Measurements from ENCODE around the gene IFNE. TPM values are rescaled to one million over a fixed set of nuclear protein-coding genes. Genes with fewer than 3 reads are reported as not detected.
A peak's percentile ranks its signal among the peaks of the same experiment; 100 is the strongest.

The IFNE gene
- total and polyA plus RNA-seq, 2 donors (not counting 1 experiment from before 2014, with no cell fraction given): 0.15 to 6.6 TPM

GRCh38 chr9:21481470-21482056 is 550 bp downstream of the IFNE start:
- no peak overlapping the region for H3K9ac ChIP-seq (ENCODE audit: insufficient read depth, low read length)
- no peak for DNase-seq (ENCODE audit: low read depth in 2 of 2)
- H3K4me2 ChIP-seq (ENCODE audit: extremely low read depth, insufficient read depth, low read length): no peak overlapping the region
- H3K27ac ChIP-seq (ENCODE audit: insufficient read depth, low read length): no peak overlapping the region
- no peaks in the 10 kb centered on the region for H3K4me1 ChIP-seq (ENCODE audit: control insufficient read depth, extremely low read depth, insufficient read depth, low read length)
- no peaks in the 10 kb centered on the region for H3K79me2 ChIP-seq (ENCODE audit: control insufficient read depth, insufficient read depth, low read length)
- peaks cover 1% of the 10 kb centered on the region for H3K36me3 ChIP-seq (ENCODE audit: control insufficient read depth, insufficient read depth, low read length)
- H4K20me1 ChIP-seq (ENCODE audit: control insufficient read depth, extremely low read depth, insufficient read depth, low read length): no peaks in the 10 kb centered on the region
- H3K27me3 ChIP-seq (ENCODE audit: control insufficient read depth, insufficient read depth, low read length): no peaks in the 10 kb centered on the region
- no peaks in the 10 kb centered on the region for H3K9me3 ChIP-seq (ENCODE audit: control insufficient read depth, insufficient read depth, low read depth, low read length)
- no peak for TF ChIP-seq CTCF (conservative IDR thresholded peaks at IDR 0.05 in 1 of 2, IDR thresholded peaks at IDR 0.05 in 1 of 2; ENCODE audit: low read depth in 1 of 2, low read length in 2 of 2)
- TF ChIP-seq EZH2 (IDR thresholded peaks at IDR 0.05; ENCODE audit: low read length, missing control alignments): no peak
- no peak overlapping the region for H2AFZ ChIP-seq (ENCODE audit: low read length)
- no peak overlapping the region for H3K4me3 ChIP-seq (replicated peaks in 1 of 4; ENCODE audit: control extremely low read depth in 1 of 4, insufficient read depth in 1 of 4, low read depth in 3 of 4, low read length in 4 of 4)

GRCh38 chr9:21479152-21479702 is 2.9 kb downstream of the IFNE start:
- TF ChIP-seq CTCF (conservative IDR thresholded peaks at IDR 0.05 in 1 of 2, IDR thresholded peaks at IDR 0.05 in 1 of 2; ENCODE audit: low read depth in 1 of 2, low read length in 2 of 2): no peak
- Histone ChIP-seq H3K36me3 (ENCODE audit: control insufficient read depth, insufficient read depth, low read length) (peaks cover 1% of the 10 kb centered on the region), H3K79me2 (ENCODE audit: control insufficient read depth, insufficient read depth, low read length) (no peaks in the 10 kb centered on the region), H3K4me2 (ENCODE audit: extremely low read depth, insufficient read depth, low read length) (no peak overlapping the region), H3K27me3 (ENCODE audit: control insufficient read depth, insufficient read depth, low read length) (no peaks in the 10 kb centered on the region), H3K4me3 (replicated peaks in 1 of 4; ENCODE audit: control extremely low read depth in 1 of 4, insufficient read depth in 1 of 4, low read depth in 3 of 4, low read length in 4 of 4) (no peak overlapping the region), H3K27ac (ENCODE audit: insufficient read depth, low read length) (no peak overlapping the region), H3K9me3 (ENCODE audit: control insufficient read depth, insufficient read depth, low read depth, low read length) (no peaks in the 10 kb centered on the region), H4K20me1 (ENCODE audit: control insufficient read depth, extremely low read depth, insufficient read depth, low read length) (no peaks in the 10 kb centered on the region), H2AFZ (ENCODE audit: low read length) (no peak overlapping the region), H3K9ac (ENCODE audit: insufficient read depth, low read length) (no peak overlapping the region), H3K4me1 (ENCODE audit: control insufficient read depth, extremely low read depth, insufficient read depth, low read length) (no peaks in the 10 kb centered on the region)
- DNase-seq (ENCODE audit: low read depth in 2 of 2): no peak

- peaks cover 1% of the 10 kb centered on the region for H3K36me3 ChIP-seq (ENCODE audit: control insufficient read depth, insufficient read depth, low read length)
Observed at GRCh38 chr9:21477466-21477865, 4.6 kb downstream of the IFNE start.

More at GRCh38 chr9:21477466-21477865, 4.6 kb downstream of the IFNE start:
- Histone ChIP-seq H3K9ac (ENCODE audit: insufficient read depth, low read length) (no peak overlapping the region), H3K4me3 (replicated peaks in 1 of 4; ENCODE audit: control extremely low read depth in 1 of 4, insufficient read depth in 1 of 4, low read depth in 3 of 4, low read length in 4 of 4) (no peak overlapping the region), H3K4me1 (ENCODE audit: control insufficient read depth, extremely low read depth, insufficient read depth, low read length) (no peaks in the 10 kb centered on the region), H2AFZ (ENCODE audit: low read length) (no peak overlapping the region), H3K27me3 (ENCODE audit: control insufficient read depth, insufficient read depth, low read length) (no peaks in the 10 kb centered on the region), H3K4me2 (ENCODE audit: extremely low read depth, insufficient read depth, low read length) (no peak overlapping the region), H4K20me1 (ENCODE audit: control insufficient read depth, extremely low read depth, insufficient read depth, low read length) (no peaks in the 10 kb centered on the region), H3K27ac (ENCODE audit: insufficient read depth, low read length) (no peak overlapping the region), H3K79me2 (ENCODE audit: control insufficient read depth, insufficient read depth, low read length) (no peaks in the 10 kb centered on the region), H3K9me3 (ENCODE audit: control insufficient read depth, insufficient read depth, low read depth, low read length) (no peaks in the 10 kb centered on the region)
- peak in 1 of 2 donors; percentile 45 for DNase-seq (ENCODE audit: low read depth in 2 of 2)
- no peak for TF ChIP-seq EZH2 (IDR thresholded peaks at IDR 0.05; ENCODE audit: low read length, missing control alignments)
- no peak for TF ChIP-seq CTCF (conservative IDR thresholded peaks at IDR 0.05 in 1 of 2, IDR thresholded peaks at IDR 0.05 in 1 of 2; ENCODE audit: low read depth in 1 of 2, low read length in 2 of 2)

Measured in fibroblast of lung (primary cell).